ENCODE measurements around the gene HMX2. TPM values are rescaled to one million over a fixed set of nuclear protein-coding genes. Genes with fewer than 3 reads are reported as not detected.

Gene HMX2
- total and polyA plus RNA-seq, 2 donors, result 0.05 to 0.25 TPM

- WGBS, result 10% methylated on average over 49 of the region's 49 CpGs
- peak in 4 of 9 donors; percentile 38 to 53 (median 42) for DNase-seq (ENCODE audit: low read depth in 6 of 9, low spot score in 9 of 9)
- peaks cover 25 to 34% of the 10 kb centered on the region in 2 donors for H3K4me1 ChIP-seq (ENCODE audit: control insufficient read depth in 2 of 2, insufficient read depth in 2 of 2, low read length in 2 of 2)
Observed at GRCh38 chr10:123154711-123155505, 7.0 kb downstream of the HMX2 start.

GRCh38 chr10:123156078-123156477 is 8.1 kb downstream of the HMX2 start:
- no peak for DNase-seq (ENCODE audit: low read depth in 6 of 9, low spot score in 9 of 9)
- Histone ChIP-seq H3K4me3 (ENCODE audit: low read length in 2 of 2) (no peak overlapping the region), H3K9me3 (ENCODE audit: control insufficient read depth in 2 of 2, insufficient read depth in 1 of 2, low read length in 1 of 2) (peaks cover 2% of the 10 kb centered on the region in 2 donors), H3K36me3 (ENCODE audit: control insufficient read depth in 2 of 2, insufficient read depth in 2 of 2, low read length in 1 of 2) (peaks cover 5 to 28% of the 10 kb centered on the region in 2 donors), H3K4me1 (ENCODE audit: control insufficient read depth in 2 of 2, insufficient read depth in 2 of 2, low read length in 2 of 2) (peaks cover 20 to 32% of the 10 kb centered on the region in 2 donors), H3K27me3 (ENCODE audit: control insufficient read depth in 2 of 2, insufficient read depth in 1 of 2, low read length in 1 of 2) (peaks cover 17 to 24% of the 10 kb centered on the region in 2 donors), H3K27ac (ENCODE audit: low read depth in 1 of 2, low read length in 1 of 2) (no peak overlapping the region)
- WGBS, result 99% methylated on average over 2 of the region's 2 CpGs

More at GRCh38 chr10:123154711-123155505, 7.0 kb downstream of the HMX2 start:
- peaks cover 2% of the 10 kb centered on the region in 2 donors for H3K9me3 ChIP-seq (ENCODE audit: control insufficient read depth in 2 of 2, insufficient read depth in 1 of 2, low read length in 1 of 2)
- H3K27ac ChIP-seq (ENCODE audit: low read depth in 1 of 2, low read length in 1 of 2), result peak overlapping the region; percentile 79 to 88
- peak overlapping the region; percentile 95 to 99 for H3K4me3 ChIP-seq (ENCODE audit: low read length in 2 of 2)
- peaks cover 29 to 36% of the 10 kb centered on the region in 2 donors for H3K27me3 ChIP-seq (ENCODE audit: control insufficient read depth in 2 of 2, insufficient read depth in 1 of 2, low read length in 1 of 2)
- H3K36me3 ChIP-seq (ENCODE audit: control insufficient read depth in 2 of 2, insufficient read depth in 2 of 2, low read length in 1 of 2), result peaks cover 5 to 28% of the 10 kb centered on the region in 2 donors

GRCh38 chr10:123157210-123157609 is 9.3 kb downstream of the HMX2 start:
- H3K4me3 ChIP-seq (ENCODE audit: low read length in 2 of 2), result no peak overlapping the region
- peaks cover 7 to 13% of the 10 kb centered on the region in 2 donors for H3K27me3 ChIP-seq (ENCODE audit: control insufficient read depth in 2 of 2, insufficient read depth in 1 of 2, low read length in 1 of 2)
- no peak for DNase-seq (ENCODE audit: low read depth in 6 of 9, low spot score in 9 of 9)
- 95% methylated on average over 3 of the region's 3 CpGs for WGBS
- H3K9me3 ChIP-seq (ENCODE audit: control insufficient read depth in 2 of 2, insufficient read depth in 1 of 2, low read length in 1 of 2), result peaks cover 0 to 2% of the 10 kb centered on the region in 2 donors
- peaks cover 9 to 36% of the 10 kb centered on the region in 2 donors for H3K36me3 ChIP-seq (ENCODE audit: control insufficient read depth in 2 of 2, insufficient read depth in 2 of 2, low read length in 1 of 2)
- H3K4me1 ChIP-seq (ENCODE audit: control insufficient read depth in 2 of 2, insufficient read depth in 2 of 2, low read length in 2 of 2), result peaks cover 14 to 28% of the 10 kb centered on the region in 2 donors
- no peak overlapping the region for H3K27ac ChIP-seq (ENCODE audit: low read depth in 1 of 2, low read length in 1 of 2)

DNA sequence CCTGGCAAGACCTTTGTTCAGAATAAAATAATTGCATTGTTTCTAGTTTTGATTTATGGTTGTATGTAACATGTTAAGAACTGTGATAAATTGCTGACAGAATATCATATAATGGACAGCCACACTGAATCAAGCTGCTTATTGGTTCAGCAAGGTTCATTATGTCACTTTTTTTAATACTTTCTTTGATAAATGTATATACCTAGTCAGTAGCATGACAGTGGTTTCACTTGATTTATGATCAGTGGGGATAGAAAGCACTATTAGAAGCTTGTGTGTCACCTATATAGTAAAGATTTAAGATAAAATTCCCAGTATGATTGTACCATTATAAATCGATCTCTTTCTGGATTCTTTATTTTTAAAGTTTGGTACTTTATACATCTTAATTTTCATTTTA is 10.7 kb downstream of the HMX2 start:
- Histone ChIP-seq H3K36me3 (ENCODE audit: control insufficient read depth in 2 of 2, insufficient read depth in 2 of 2, low read length in 1 of 2) (peaks cover 13 to 51% of the 10 kb centered on the region in 2 donors), H3K27me3 (ENCODE audit: control insufficient read depth in 2 of 2, insufficient read depth in 1 of 2, low read length in 1 of 2) (no peaks in the 10 kb centered on the region), H3K4me1 (ENCODE audit: control insufficient read depth in 2 of 2, insufficient read depth in 2 of 2, low read length in 2 of 2) (peaks cover 11 to 26% of the 10 kb centered on the region in 2 donors), H3K4me3 (ENCODE audit: low read length in 2 of 2) (no peak overlapping the region), H3K27ac (ENCODE audit: low read depth in 1 of 2, low read length in 1 of 2) (no peak overlapping the region), H3K9me3 (ENCODE audit: control insufficient read depth in 2 of 2, insufficient read depth in 1 of 2, low read length in 1 of 2) (peaks cover 0 to 2% of the 10 kb centered on the region in 2 donors)
- 97% methylated on average over 1 of the region's 1 CpG for WGBS
- DNase-seq (ENCODE audit: low read depth in 6 of 9, low spot score in 9 of 9), result no peak

GRCh38 chr10:123160311-123160980 is 12.5 kb downstream of the HMX2 start:
- H3K36me3 ChIP-seq (ENCODE audit: control insufficient read depth in 2 of 2, insufficient read depth in 2 of 2, low read length in 1 of 2), result peaks cover 20 to 68% of the 10 kb centered on the region in 2 donors
- no peaks in the 10 kb centered on the region for H3K9me3 ChIP-seq (ENCODE audit: control insufficient read depth in 2 of 2, insufficient read depth in 1 of 2, low read length in 1 of 2)
- peak in 6 of 9 donors; percentile 41 to 80 (median 50) for DNase-seq (ENCODE audit: low read depth in 6 of 9, low spot score in 9 of 9)
- no peaks in the 10 kb centered on the region for H3K27me3 ChIP-seq (ENCODE audit: control insufficient read depth in 2 of 2, insufficient read depth in 1 of 2, low read length in 1 of 2)
- no peak overlapping the region for H3K27ac ChIP-seq (ENCODE audit: low read depth in 1 of 2, low read length in 1 of 2)
- WGBS, result 77% methylated on average over 11 of the region's 11 CpGs
- H3K4me3 ChIP-seq (ENCODE audit: low read length in 2 of 2), result no peak overlapping the region
- H3K4me1 ChIP-seq (ENCODE audit: control insufficient read depth in 2 of 2, insufficient read depth in 2 of 2, low read length in 2 of 2), result peaks cover 9 to 18% of the 10 kb centered on the region in 2 donors

- peaks cover 35 to 68% of the 10 kb centered on the region in 2 donors for H3K36me3 ChIP-seq (ENCODE audit: control insufficient read depth in 2 of 2, insufficient read depth in 2 of 2, low read length in 1 of 2)
- 97% methylated on average over 2 of the region's 2 CpGs for WGBS
- H3K27ac ChIP-seq (ENCODE audit: low read depth in 1 of 2, low read length in 1 of 2), result no peak overlapping the region
- no peaks in the 10 kb centered on the region for H3K27me3 ChIP-seq (ENCODE audit: control insufficient read depth in 2 of 2, insufficient read depth in 1 of 2, low read length in 1 of 2)
- peaks cover 6 to 8% of the 10 kb centered on the region in 2 donors for H3K4me1 ChIP-seq (ENCODE audit: control insufficient read depth in 2 of 2, insufficient read depth in 2 of 2, low read length in 2 of 2)
- H3K9me3 ChIP-seq (ENCODE audit: control insufficient read depth in 2 of 2, insufficient read depth in 1 of 2, low read length in 1 of 2), result no peaks in the 10 kb centered on the region
- no peak overlapping the region for H3K4me3 ChIP-seq (ENCODE audit: low read length in 2 of 2)
- no peak for DNase-seq (ENCODE audit: low read depth in 6 of 9, low spot score in 9 of 9)
Observed at GRCh38 chr10:123164319-123164718, 16.4 kb downstream of the HMX2 start.

GRCh38 chr10:123165445-123166072 is 17.6 kb downstream of the HMX2 start:
- Histone ChIP-seq H3K27me3 (ENCODE audit: control insufficient read depth in 2 of 2, insufficient read depth in 1 of 2, low read length in 1 of 2) (no peaks in the 10 kb centered on the region), H3K36me3 (ENCODE audit: control insufficient read depth in 2 of 2, insufficient read depth in 2 of 2, low read length in 1 of 2) (peaks cover 40 to 75% of the 10 kb centered on the region in 2 donors), H3K9me3 (ENCODE audit: control insufficient read depth in 2 of 2, insufficient read depth in 1 of 2, low read length in 1 of 2) (no peaks in the 10 kb centered on the region), H3K4me1 (ENCODE audit: control insufficient read depth in 2 of 2, insufficient read depth in 2 of 2, low read length in 2 of 2) (peaks cover 3 to 4% of the 10 kb centered on the region in 2 donors), H3K4me3 (ENCODE audit: low read length in 2 of 2) (no peak overlapping the region), H3K27ac (ENCODE audit: low read depth in 1 of 2, low read length in 1 of 2) (no peak overlapping the region)
- no peak for DNase-seq (ENCODE audit: low read depth in 6 of 9, low spot score in 9 of 9)
- WGBS, result 96% methylated on average over 4 of the region's 4 CpGs

- no peak overlapping the region for H3K27ac ChIP-seq (ENCODE audit: low read depth in 1 of 2, low read length in 1 of 2)
- H3K36me3 ChIP-seq (ENCODE audit: control insufficient read depth in 2 of 2, insufficient read depth in 2 of 2, low read length in 1 of 2), result peaks cover 40 to 76% of the 10 kb centered on the region in 2 donors
- H3K9me3 ChIP-seq (ENCODE audit: control insufficient read depth in 2 of 2, insufficient read depth in 1 of 2, low read length in 1 of 2), result no peaks in the 10 kb centered on the region
- DNase-seq (ENCODE audit: low read depth in 6 of 9, low spot score in 9 of 9), result no peak
- no peak overlapping the region for H3K4me3 ChIP-seq (ENCODE audit: low read length in 2 of 2)
- no peaks in the 10 kb centered on the region for H3K4me1 ChIP-seq (ENCODE audit: control insufficient read depth in 2 of 2, insufficient read depth in 2 of 2, low read length in 2 of 2)
- H3K27me3 ChIP-seq (ENCODE audit: control insufficient read depth in 2 of 2, insufficient read depth in 1 of 2, low read length in 1 of 2), result no peaks in the 10 kb centered on the region
- 98% methylated on average over 2 of the region's 2 CpGs for WGBS
Observed at GRCh38 chr10:123166618-123167017, 18.7 kb downstream of the HMX2 start.

All from thymus (tissue), 11 donors.